Fibroblast of pulmonary artery (primary cell): ENCODE measurements around the gene CFAP251.
"Not testable (repeated sequence)": the region's sequence is repeated elsewhere in the genome, so short reads cannot be mapped to it uniquely, and the experiment has no call there.

ENCODE experiments used
- DNase-seq: peaks from one replicate; pipeline ENCODE4 v3.0.0-alpha.2; 2010; ENCODE audit warnings: low read depth
- H3K4me3 ChIP-seq: replicated peaks from 2 replicates; pipeline ENCODE4 v1.5.1; 2011; ENCODE audit warnings: low read depth, mild to moderate bottlenecking, control low read depth, low read length, moderate library complexity
- CTCF ChIP-seq: IDR thresholded peaks from 2 replicates; pipeline ENCODE4 v1.5.1; 2011; ENCODE audit warnings: mild to moderate bottlenecking, control low read depth, low read length, inconsistent platforms; ENCODE audit errors: missing control alignments

Gene CFAP251

GRCh38 chr12:122040579-122041386 is 122.4 kb downstream of the CFAP251 start:
- DNase-seq, result no peak
- H3K4me3 ChIP-seq, result no peak overlapping the region
- TF ChIP-seq CTCF, result no peak

- DNase-seq, H3K4me3 ChIP-seq: not testable (repeated sequence)
Observed at GRCh38 chr12:122041458-122041857, 123.1 kb downstream of the CFAP251 start.

GRCh38 chr12:122042910-122043309 is 124.5 kb downstream of the CFAP251 start:
- DNase-seq, result no peak
- TF ChIP-seq CTCF, result no peak

GRCh38 chr12:122043476-122043875 is 125.1 kb downstream of the CFAP251 start:
- DNase-seq, result no peak
- no peak for TF ChIP-seq CTCF

More at GRCh38 chr12:122042910-122043309, 124.5 kb downstream of the CFAP251 start:
- no peak overlapping the region for H3K4me3 ChIP-seq

GRCh38 chr12:122045262-122045661 is 126.9 kb downstream of the CFAP251 start:
- no peak for DNase-seq
- H3K4me3 ChIP-seq, result no peak overlapping the region
- no peak for TF ChIP-seq CTCF

More at GRCh38 chr12:122043476-122043875, 125.1 kb downstream of the CFAP251 start:
- no peak overlapping the region for H3K4me3 ChIP-seq

GRCh38 chr12:122046145-122046544 is 127.8 kb downstream of the CFAP251 start:
- no peak for DNase-seq
- no peak for TF ChIP-seq CTCF
- no peak overlapping the region for H3K4me3 ChIP-seq

- TF ChIP-seq CTCF, result no peak
- no peak overlapping the region for H3K4me3 ChIP-seq
- DNase-seq, result no peak
Observed at GRCh38 chr12:122048151-122048550, 129.8 kb downstream of the CFAP251 start.
